Ishikawa (cell line): Measurements from ENCODE around the gene SUFU.

ENCODE experiments used
- MAX ChIP-seq: IDR thresholded peaks from 2 replicates; pipeline ENCODE4 v1.6.1; 2012
- NFIC ChIP-seq: IDR thresholded peaks from 2 replicates; pipeline ENCODE4 v1.6.1; 2012
- RAD21 ChIP-seq: IDR thresholded peaks from 2 replicates; pipeline ENCODE4 v1.6.1; 2012; ENCODE audit warnings: low read depth
- REST ChIP-seq: IDR thresholded peaks from 2 replicates; pipeline ENCODE4 v1.6.1; 2012; ENCODE audit warnings: low read depth, mild to moderate bottlenecking
- TAF1 ChIP-seq: IDR thresholded peaks from 2 replicates; pipeline ENCODE4 v1.6.1; 2012; ENCODE audit warnings: low read depth, mild to moderate bottlenecking
- USF1 ChIP-seq: IDR thresholded peaks from 2 replicates; pipeline ENCODE4 v1.6.1; 2012

- TF ChIP-seq MAX: no peak
- TF ChIP-seq RAD21: no peak
- no peak for TF ChIP-seq REST
- no peak for TF ChIP-seq NFIC
- no peak for TF ChIP-seq USF1
- TF ChIP-seq TAF1: no peak
These were observed 53.8 kb downstream of the SUFU start for GRCh38 chr10:102557569-102557968.
